Glutamatergic neuron (in vitro differentiated cells): ENCODE measurements around the gene GINS2. TPM values are rescaled to one million over a fixed set of nuclear protein-coding genes. Genes with fewer than 3 reads are reported as not detected.

ENCODE experiments used
- DNase-seq: peaks from one replicate; pipeline ENCODE4 v3.0.0; 2022
- H3K27ac Mint-ChIP-seq: one replicate; pipeline ENCODE4 v1.8.0; 2020; ENCODE audit warnings: mild to moderate bottlenecking, mixed read lengths, inconsistent platforms; ENCODE audit not compliant: unreplicated experiment
- H3K27me3 Mint-ChIP-seq: one replicate; pipeline ENCODE4 v1.8.0; 2020; ENCODE audit warnings: mild to moderate bottlenecking, moderate library complexity, mixed read lengths, inconsistent platforms; ENCODE audit not compliant: unreplicated experiment
- H3K36me3 Mint-ChIP-seq: one replicate; pipeline ENCODE4 v1.8.0; 2020; ENCODE audit warnings: mild to moderate bottlenecking, mixed read lengths, inconsistent platforms; ENCODE audit not compliant: unreplicated experiment
- H3K4me1 Mint-ChIP-seq: one replicate; pipeline ENCODE4 v1.8.0; 2020; ENCODE audit warnings: mild to moderate bottlenecking, low read depth, mixed read lengths, inconsistent platforms; ENCODE audit not compliant: unreplicated experiment
- H3K4me3 Mint-ChIP-seq: one replicate; pipeline ENCODE4 v1.8.0; 2020; ENCODE audit warnings: mild to moderate bottlenecking, mixed read lengths, inconsistent platforms; ENCODE audit not compliant: unreplicated experiment
- H3K9me3 Mint-ChIP-seq: one replicate; pipeline ENCODE4 v1.8.0; 2020; ENCODE audit warnings: mild to moderate bottlenecking, moderate library complexity, mixed read lengths, inconsistent platforms; ENCODE audit not compliant: unreplicated experiment
- total RNA-seq: library from RNA; stranded (reverse); fragmentation: NEBNext Ultra II Directional; extraction: Animal tissue kit (Norgen Biotek cat#: 25700); gene quantifications from one replicate; pipeline ENCODE4 v1.2.1, GENCODE V29; 2021; ENCODE audit not compliant: unreplicated experiment
- TF ChIP-seq, protein P1 (sequence below): fragments of 200-600 bp; sonication (generic); IDR thresholded peaks from one replicate; pipeline ENCODE4 v1.5.0; 2021; ENCODE audit not compliant: partially characterized antibody, unreplicated experiment

The GINS2 gene
- total RNA-seq, 1 donor from 2014 or later = 7.1 TPM

DNA sequence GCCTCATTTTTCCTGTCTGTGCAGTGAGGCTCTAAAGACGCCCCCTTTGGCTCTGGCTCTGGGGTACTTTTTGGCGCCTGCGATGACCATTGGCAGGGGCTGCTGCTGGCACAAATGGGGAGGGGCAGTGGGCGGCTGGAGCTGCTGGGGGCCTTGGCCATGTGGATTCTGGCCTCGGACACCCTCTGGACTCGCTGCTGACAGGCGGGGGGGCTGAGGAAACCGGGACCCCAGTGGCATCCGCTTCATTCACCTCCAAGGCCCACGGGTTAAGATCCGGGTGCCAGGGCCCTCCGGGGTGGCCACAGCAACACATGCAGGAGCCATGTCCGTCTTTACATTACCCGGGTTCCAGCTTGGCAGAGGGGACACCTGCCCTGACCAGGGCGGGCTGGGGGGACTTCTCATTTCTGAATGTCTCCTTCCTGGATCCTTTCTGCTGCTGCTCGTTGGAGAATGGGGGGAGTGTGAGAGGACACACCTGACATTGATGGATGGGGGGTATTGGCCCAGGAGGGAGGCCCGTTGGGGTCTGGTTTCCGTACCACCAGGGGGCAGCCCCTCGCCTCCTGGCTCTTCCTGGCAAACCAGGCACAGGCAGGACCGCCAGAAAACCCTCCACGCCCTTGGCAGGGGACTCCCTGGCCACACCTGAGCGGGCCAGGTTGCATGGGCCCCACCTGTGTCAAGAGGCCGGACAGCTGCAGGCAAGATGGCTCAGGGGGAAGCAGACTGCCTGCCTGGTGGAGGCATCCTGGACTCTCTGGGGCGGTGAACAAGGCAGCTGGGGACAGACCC lies 53.8 kb downstream of the GINS2 start:
- Mint-ChIP-seq H3K4me3 (peak overlapping the region; percentile 46), H3K27me3 (peaks cover 19% of the 10 kb centered on the region), H3K9me3 (peaks cover 27% of the 10 kb centered on the region), H3K36me3 (no peaks in the 10 kb centered on the region), H3K27ac (peak overlapping the region; percentile 64), H3K4me1 (peaks cover 13% of the 10 kb centered on the region)
- no peak for DNase-seq
- TF ChIP-seq, protein P1, sequence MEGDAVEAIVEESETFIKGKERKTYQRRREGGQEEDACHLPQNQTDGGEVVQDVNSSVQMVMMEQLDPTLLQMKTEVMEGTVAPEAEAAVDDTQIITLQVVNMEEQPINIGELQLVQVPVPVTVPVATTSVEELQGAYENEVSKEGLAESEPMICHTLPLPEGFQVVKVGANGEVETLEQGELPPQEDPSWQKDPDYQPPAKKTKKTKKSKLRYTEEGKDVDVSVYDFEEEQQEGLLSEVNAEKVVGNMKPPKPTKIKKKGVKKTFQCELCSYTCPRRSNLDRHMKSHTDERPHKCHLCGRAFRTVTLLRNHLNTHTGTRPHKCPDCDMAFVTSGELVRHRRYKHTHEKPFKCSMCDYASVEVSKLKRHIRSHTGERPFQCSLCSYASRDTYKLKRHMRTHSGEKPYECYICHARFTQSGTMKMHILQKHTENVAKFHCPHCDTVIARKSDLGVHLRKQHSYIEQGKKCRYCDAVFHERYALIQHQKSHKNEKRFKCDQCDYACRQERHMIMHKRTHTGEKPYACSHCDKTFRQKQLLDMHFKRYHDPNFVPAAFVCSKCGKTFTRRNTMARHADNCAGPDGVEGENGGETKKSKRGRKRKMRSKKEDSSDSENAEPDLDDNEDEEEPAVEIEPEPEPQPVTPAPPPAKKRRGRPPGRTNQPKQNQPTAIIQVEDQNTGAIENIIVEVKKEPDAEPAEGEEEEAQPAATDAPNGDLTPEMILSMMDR = peak; percentile 42

GRCh38 chr16:85633888-85634287 lies 54.9 kb downstream of the GINS2 start:
- Mint-ChIP-seq H3K4me3 (no peak overlapping the region), H3K9me3 (peaks cover 34% of the 10 kb centered on the region), H3K27me3 (peaks cover 25% of the 10 kb centered on the region), H3K27ac (no peak overlapping the region), H3K4me1 (peaks cover 21% of the 10 kb centered on the region), H3K36me3 (no peaks in the 10 kb centered on the region)
- TF ChIP-seq, protein P1 = no peak
- DNase-seq = no peak

DNA sequence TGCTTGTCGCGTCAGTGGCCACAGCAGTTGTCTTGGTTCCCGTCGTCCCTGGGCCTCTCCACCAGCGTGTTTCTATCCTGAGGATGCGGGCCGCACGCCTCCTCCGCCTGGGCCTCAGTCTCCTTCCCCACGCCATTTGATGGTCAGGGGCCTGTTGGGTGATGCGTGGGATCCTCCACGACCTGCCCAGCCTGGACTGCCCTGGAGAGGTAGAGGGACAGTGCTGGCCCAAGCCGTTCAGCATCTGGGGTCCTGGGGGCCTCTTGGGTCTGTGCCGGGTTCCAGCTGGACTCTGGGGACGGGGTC lies 55.4 kb downstream of the GINS2 start:
- DNase-seq = no peak
- TF ChIP-seq, protein P1 = no peak
- peaks cover 30% of the 10 kb centered on the region for H3K27me3 Mint-ChIP-seq
- peaks cover 39% of the 10 kb centered on the region for H3K9me3 Mint-ChIP-seq
- H3K4me3 Mint-ChIP-seq = no peak overlapping the region
- H3K4me1 Mint-ChIP-seq = peaks cover 26% of the 10 kb centered on the region
- no peak overlapping the region for H3K27ac Mint-ChIP-seq
- H3K36me3 Mint-ChIP-seq = no peaks in the 10 kb centered on the region

DNA sequence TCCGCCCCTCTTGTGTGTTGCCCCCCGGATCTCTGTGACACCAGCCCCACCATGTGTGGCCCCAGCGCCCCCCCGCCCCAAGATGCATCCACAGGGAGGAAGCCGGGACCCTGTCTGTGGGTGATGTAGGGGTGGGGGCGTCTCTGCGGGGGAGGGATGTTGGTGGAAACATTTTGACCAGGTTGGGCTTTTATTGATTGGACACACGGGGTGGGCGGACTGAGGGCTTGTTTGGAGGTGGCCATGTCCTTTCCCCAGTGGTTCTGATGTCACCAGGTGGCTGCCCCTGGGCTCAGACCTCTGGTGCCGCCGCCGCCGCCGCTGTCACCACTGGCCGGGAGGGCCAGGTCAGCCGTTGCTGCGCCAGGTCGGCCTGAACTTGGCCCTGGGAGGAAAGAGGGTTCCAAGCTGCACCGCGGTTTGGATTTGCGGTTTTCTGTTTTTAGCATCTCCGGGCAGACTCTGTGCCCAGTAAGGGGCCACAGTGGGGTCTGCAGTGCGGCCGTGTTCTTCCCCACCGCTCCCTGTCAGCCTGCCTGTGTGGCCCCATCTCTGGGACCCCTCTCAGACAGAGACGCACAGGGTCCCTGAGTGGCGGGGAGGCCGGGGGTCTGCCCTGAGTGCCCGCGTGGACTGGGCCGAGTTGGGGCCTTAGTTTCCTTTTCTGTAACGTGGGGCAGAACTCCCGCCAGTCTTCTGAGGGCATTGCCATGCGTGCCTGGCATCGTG lies 55.9 kb downstream of the GINS2 start:
- Mint-ChIP-seq H3K27me3 (peaks cover 30% of the 10 kb centered on the region), H3K4me1 (peaks cover 24% of the 10 kb centered on the region), H3K27ac (no peak overlapping the region), H3K36me3 (no peaks in the 10 kb centered on the region), H3K4me3 (no peak overlapping the region), H3K9me3 (peaks cover 38% of the 10 kb centered on the region)
- no peak for DNase-seq
- TF ChIP-seq, protein P1 = no peak
